MG63 (cell line): ENCODE data around the gene MYOM1. TPM values are rescaled to one million over a fixed set of nuclear protein-coding genes. Genes with fewer than 3 reads are reported as not detected.
A peak's percentile ranks its signal among the peaks of the same experiment; 100 is the strongest.
"Not testable (repeated sequence)": the region's sequence is repeated elsewhere in the genome, so short reads cannot be mapped to it uniquely, and the experiment has no call there.

ENCODE experiments used
- DNase-seq: peaks from one replicate; pipeline ENCODE4 v3.0.0-alpha.2; 2020
- H3K27me3 ChIP-seq: fragments of 250-450 bp; sonication (Bioruptor Pico); 2 replicates; pipeline ENCODE4 v1.5.1; 2020; ENCODE audit warnings: mild to moderate bottlenecking, moderate library complexity
- H3K36me3 ChIP-seq: fragments of 250-450 bp; sonication (Bioruptor Pico); 2 replicates; pipeline ENCODE4 v1.5.1; 2020; ENCODE audit warnings: mild to moderate bottlenecking, moderate library complexity
- H3K4me3 ChIP-seq: fragments of 250-450 bp; sonication (Bioruptor Pico); 2 replicates; pipeline ENCODE4 v1.5.1; 2020; ENCODE audit warnings: mild to moderate bottlenecking, moderate library complexity
- H3K9me3 ChIP-seq: fragments of 250-450 bp; sonication (Bioruptor Pico); 2 replicates; pipeline ENCODE4 v1.5.1; 2020; ENCODE audit warnings: mild to moderate bottlenecking, moderate library complexity
- total RNA-seq: library from RNA; depleted of rRNA; stranded (reverse); fragments of >200 nt; shearing (Covaris generic); gene quantifications from 2 replicates; pipeline ENCODE4 v1.2.3, GENCODE V29; 2014; ENCODE audit warnings: low replicate concordance

MYOM1 gene
- total RNA-seq, 1 experiment from 2014 or later, result 0.03 TPM

- Histone ChIP-seq H3K27me3 (no peaks in the 10 kb centered on the region), H3K9me3 (no peaks in the 10 kb centered on the region), H3K36me3 (no peaks in the 10 kb centered on the region), H3K4me3 (no peak overlapping the region)
- DNase-seq, result peak; percentile 17
These were observed 8.4 kb downstream of the MYOM1 start for GRCh38 chr18:3211236-3211992.

DNA sequence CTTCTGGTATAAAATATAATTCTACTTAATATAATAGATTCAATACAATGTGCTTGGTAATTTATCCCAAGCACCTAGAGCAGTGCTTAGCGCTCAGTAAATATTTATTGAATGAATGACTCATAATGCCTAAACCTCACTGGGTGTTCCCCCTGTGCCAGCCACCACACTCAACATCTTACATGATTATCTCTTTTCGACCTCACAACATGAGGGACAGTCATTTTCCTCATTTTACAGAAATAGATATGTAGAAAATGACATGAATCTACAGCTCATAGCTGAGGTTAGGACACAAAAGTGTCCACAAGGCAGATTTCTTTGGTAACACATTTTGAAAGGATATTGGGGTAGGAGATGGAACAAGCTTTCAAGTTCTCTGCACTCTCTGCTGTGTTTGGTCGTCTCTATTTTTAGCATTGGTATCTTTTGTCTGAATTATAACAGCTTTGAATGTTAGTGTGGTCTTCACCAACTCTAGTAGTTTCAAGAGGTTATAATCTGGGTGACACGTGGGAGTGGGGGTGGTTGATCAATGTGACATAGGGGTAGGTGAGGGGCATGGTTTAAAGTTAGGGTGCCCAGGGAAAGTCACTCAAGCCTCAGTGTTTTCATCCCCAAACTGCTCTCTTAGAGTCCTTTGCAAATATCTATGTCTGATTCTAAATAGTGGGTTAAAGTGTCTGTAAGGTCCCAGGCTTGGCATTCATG lies 9.8 kb downstream of the MYOM1 start:
- Histone ChIP-seq H3K27me3 (no peaks in the 10 kb centered on the region), H3K9me3 (peaks cover 4% of the 10 kb centered on the region), H3K4me3 (no peak overlapping the region), H3K36me3 (no peaks in the 10 kb centered on the region)
- DNase-seq, result peak; percentile 8

DNA sequence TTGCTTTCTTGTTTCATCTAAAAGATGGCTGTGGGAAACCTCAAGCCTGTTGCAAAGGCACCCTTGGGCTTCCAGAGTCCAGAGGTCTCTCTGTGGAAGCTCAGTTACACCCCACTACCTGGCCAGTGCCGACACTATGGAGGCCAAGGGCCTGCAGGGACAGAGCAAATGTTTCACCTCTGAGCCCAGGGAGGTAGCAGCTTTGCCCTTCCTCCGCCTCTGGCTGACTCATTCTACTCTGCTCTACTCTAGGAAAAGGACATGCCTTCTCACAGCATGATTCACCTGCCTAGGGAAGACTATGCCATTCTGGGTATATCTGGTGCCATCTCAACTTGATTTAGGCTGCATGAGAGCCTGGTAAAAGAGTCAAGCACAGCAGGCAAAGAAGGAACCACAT lies 12.2 kb downstream of the MYOM1 start:
- peak; percentile 11 for DNase-seq
- peaks cover 4% of the 10 kb centered on the region for H3K9me3 ChIP-seq
- no peaks in the 10 kb centered on the region for H3K27me3 ChIP-seq
- no peak overlapping the region for H3K4me3 ChIP-seq
- H3K36me3 ChIP-seq, result no peaks in the 10 kb centered on the region

- DNase-seq, result no peak
- H3K36me3 ChIP-seq, result no peaks in the 10 kb centered on the region
These were observed 14.5 kb downstream of the MYOM1 start for GRCh38 chr18:3205239-3205638.

DNA sequence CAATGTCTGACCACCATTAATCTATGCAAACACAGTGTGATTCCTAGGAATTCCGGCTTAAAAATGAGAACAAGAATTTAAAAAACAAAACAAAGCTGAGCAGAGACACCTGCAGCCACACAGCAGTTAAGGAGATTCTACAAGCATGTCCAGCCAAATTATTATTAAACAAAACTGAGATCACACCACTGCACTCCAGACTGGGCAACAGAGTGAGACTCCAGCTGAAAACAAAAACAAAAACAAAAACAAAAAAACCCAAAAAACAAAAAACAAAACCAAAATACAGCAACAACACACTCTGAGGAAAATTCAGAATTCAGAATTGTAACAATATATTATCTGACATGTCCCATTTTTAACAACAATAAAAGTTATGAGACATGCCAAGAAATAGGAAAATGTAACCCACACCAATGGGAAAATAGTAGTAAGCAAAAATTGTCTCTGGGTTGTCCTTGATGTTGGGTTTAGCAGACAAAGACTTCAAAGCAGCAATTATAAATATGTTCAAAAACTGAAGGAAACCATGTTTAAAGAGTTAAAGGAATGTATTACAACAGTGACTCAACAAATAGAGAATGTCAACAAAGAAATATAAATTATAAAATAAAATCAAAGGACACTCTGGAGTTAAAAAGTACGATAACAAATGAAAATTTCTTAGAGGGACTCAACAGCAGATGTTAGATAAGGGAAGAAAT lies 19.7 kb downstream of the MYOM1 start:
- no peaks in the 10 kb centered on the region for H3K36me3 ChIP-seq
- DNase-seq, result no peak
- no peaks in the 10 kb centered on the region for H3K27me3 ChIP-seq
- H3K4me3 ChIP-seq, result no peak overlapping the region
- H3K9me3 ChIP-seq, result peaks cover 4% of the 10 kb centered on the region; the same call in 1 of the 2 replicates

More at GRCh38 chr18:3205239-3205638, 14.5 kb downstream of the MYOM1 start:
- Histone ChIP-seq H3K9me3 (peaks cover 8% of the 10 kb centered on the region), H3K27me3 (no peaks in the 10 kb centered on the region), H3K4me3 (no peak overlapping the region)

- not testable (repeated sequence) for H3K27me3 ChIP-seq, H3K4me3 ChIP-seq, H3K9me3 ChIP-seq, H3K36me3 ChIP-seq, DNase-seq
These were observed 21.4 kb downstream of the MYOM1 start for GRCh38 chr18:3198260-3198860.

DNA sequence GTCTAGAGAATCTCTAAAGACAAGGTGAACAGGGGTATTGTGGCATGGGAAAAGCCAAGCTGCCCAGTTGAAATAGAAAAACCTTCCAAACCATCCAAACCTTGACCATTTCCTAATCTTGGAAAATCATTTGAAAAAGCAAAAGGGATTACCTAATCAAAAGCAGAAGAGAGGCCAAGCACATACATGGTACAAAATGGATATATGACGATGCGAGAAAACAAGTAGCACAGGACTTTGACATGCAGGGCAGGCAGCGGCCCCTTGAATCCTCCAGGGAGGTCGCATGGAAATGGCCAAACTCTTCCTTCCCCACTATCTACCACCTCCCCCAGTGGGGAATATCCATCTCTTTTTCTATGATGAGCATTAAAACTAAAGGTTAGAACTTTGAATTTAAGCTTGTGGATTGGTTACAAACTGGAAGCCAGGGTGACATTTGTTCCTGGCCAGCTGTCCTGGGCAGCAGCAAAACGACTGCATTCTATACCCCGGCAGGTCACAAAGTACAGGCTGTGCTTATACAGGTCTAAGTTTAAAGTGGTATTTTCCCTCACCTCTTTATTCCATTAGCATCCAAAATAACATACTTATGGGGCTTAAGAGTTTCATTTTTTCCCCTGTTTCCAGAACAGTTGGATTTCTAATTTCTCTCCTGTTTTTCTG lies 24.7 kb downstream of the MYOM1 start:
- H3K36me3 ChIP-seq, result no peaks in the 10 kb centered on the region

DNA sequence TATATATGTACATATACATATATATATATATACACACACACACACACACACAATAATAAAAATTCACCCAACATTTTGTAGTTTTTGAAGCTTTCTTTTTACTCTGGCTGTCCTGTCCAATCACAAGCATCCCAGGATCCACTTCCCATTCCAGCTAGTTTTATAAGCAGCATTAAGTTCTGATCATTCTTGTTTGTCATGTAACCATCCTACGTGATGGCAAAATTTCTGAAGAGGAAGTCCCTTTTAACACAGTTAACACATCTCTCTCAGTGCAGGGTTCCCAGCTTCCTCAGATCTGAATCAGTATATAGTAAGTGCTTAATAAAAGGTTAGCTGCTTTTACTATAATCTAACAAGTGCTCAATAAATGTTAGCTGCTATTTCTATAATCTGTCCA lies 26.4 kb downstream of the MYOM1 start:
- H3K9me3 ChIP-seq, result no peaks in the 10 kb centered on the region
- 0 out of 2 replicates have a peak, but pooled peaks cover 4% of the 10 kb centered on the region for H3K27me3 ChIP-seq
- no peak overlapping the region for H3K4me3 ChIP-seq
- H3K36me3 ChIP-seq, result no peaks in the 10 kb centered on the region
- DNase-seq, result no peak

More for the DNA sequence above, 24.7 kb downstream of the MYOM1 start:
- Histone ChIP-seq H3K9me3 (no peaks in the 10 kb centered on the region), H3K4me3 (no peak overlapping the region), H3K27me3 (0 out of 2 replicates have a peak, but pooled peaks cover 4% of the 10 kb centered on the region)
- DNase-seq, result no peak

GRCh38 chr18:3192752-3193151 lies 27.0 kb downstream of the MYOM1 start:
- H3K4me3 ChIP-seq, result no peak overlapping the region
- no peaks in the 10 kb centered on the region for H3K36me3 ChIP-seq
- H3K9me3 ChIP-seq, result no peaks in the 10 kb centered on the region
- 0 out of 2 replicates have a peak, but pooled peaks cover 4% of the 10 kb centered on the region for H3K27me3 ChIP-seq
- DNase-seq, result no peak

GRCh38 chr18:3192286-3192685 lies 27.5 kb downstream of the MYOM1 start:
- Histone ChIP-seq H3K4me3 (no peak overlapping the region), H3K9me3 (no peaks in the 10 kb centered on the region), H3K27me3 (0 out of 2 replicates have a peak, but pooled peaks cover 4% of the 10 kb centered on the region), H3K36me3 (no peaks in the 10 kb centered on the region)
- no peak for DNase-seq

DNA sequence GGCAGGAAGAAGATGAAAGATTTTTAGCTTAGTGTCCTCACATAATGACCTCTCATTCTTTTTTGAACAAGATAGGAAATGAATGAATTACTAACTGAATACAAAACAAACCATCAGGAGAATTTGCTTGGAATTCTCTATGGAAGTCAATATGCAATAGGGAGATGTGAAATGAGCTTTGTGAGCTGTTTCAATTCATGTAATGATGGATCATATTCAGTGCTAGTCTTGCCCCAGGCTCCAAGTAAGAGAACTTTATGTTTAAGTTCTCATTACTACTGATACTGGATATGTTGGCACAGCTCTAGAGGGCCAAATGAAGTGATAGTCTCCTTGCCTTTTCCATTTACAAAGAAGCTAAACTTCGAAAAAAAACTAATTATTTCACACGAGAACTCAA lies 29.2 kb downstream of the MYOM1 start:
- H3K9me3 ChIP-seq, result no peaks in the 10 kb centered on the region
- 0 out of 2 replicates have a peak, but pooled peaks cover 4% of the 10 kb centered on the region for H3K27me3 ChIP-seq
- no peaks in the 10 kb centered on the region for H3K36me3 ChIP-seq
- no peak overlapping the region for H3K4me3 ChIP-seq
- DNase-seq, result no peak

- no peak for DNase-seq
These were observed 29.9 kb downstream of the MYOM1 start for GRCh38 chr18:3189884-3190283.

GRCh38 chr18:3186678-3187658 lies 32.8 kb downstream of the MYOM1 start:
- Histone ChIP-seq H3K36me3 (no peaks in the 10 kb centered on the region), H3K4me3 (no peak overlapping the region), H3K27me3 (no peaks in the 10 kb centered on the region), H3K9me3 (no peaks in the 10 kb centered on the region)
- DNase-seq, result no peak

More at GRCh38 chr18:3189884-3190283, 29.9 kb downstream of the MYOM1 start:
- Histone ChIP-seq H3K4me3 (no peak overlapping the region), H3K9me3 (no peaks in the 10 kb centered on the region), H3K36me3 (no peaks in the 10 kb centered on the region), H3K27me3 (0 out of 2 replicates have a peak, but pooled peaks cover 4% of the 10 kb centered on the region)

DNA sequence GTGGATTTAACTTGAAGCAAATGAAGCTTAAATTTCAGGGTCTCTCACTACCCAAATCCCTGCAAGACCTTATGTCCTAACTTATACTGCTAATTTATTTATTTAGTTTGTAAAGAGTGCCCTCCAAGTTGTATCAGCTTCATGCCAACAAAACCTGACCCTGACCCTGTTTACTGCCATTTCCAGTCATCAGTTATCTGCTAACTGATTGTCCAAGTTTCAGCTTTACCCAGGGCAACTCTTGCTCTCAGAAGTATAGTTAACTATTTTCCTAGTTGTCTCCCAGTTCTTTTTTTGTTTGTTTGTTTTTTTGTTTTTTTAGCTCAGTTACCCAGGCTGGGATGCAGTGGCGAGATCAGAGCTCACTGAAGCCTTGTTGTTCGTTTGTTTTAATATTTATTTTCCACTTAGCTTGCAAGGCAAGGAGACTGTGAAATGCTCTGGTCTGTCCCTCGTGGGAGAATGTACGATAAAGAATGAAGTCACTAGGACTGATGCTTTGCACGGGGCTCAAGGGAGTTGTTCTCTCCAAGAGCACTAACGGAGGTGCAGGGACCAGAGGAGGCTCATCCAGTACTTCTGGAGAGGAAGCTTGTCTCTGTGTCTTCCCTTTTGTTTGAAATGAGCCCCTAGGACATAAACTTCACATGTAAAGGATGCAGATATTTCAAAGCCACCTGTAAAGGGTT lies 35.3 kb downstream of the MYOM1 start:
- Histone ChIP-seq H3K27me3 (no peaks in the 10 kb centered on the region), H3K9me3 (no peaks in the 10 kb centered on the region), H3K4me3 (no peak overlapping the region), H3K36me3 (no peaks in the 10 kb centered on the region)
- DNase-seq, result no peak
